DOHH2 (cell line): ENCODE results near the gene SCAF4.

Experiments used
- CTCF ChIP-seq: fragments of 200-600 bp; sonication (generic); IDR thresholded peaks from one replicate; pipeline ENCODE4 v1.5.1; 2014; ENCODE audit warnings: antibody characterized with exemption, mild to moderate bottlenecking, low read depth, low read length; ENCODE audit not compliant: poor library complexity, severe bottlenecking
- EZH2phosphoT487 ChIP-seq: fragments of 200-600 bp; sonication (generic); IDR thresholded peaks from 2 replicates; pipeline ENCODE4 v1.6.1; 2017; ENCODE audit warnings: borderline replicate concordance, mild to moderate bottlenecking, antibody characterized with exemption, low read length, moderate library complexity, mixed read lengths

- TF ChIP-seq CTCF (no peak), EZH2phosphoT487 (no peak; the same call in 1 of the 2 replicates)
Measured at GRCh38 chr21:31732597-31733550, 956 bp upstream of the SCAF4 start.
